Keratinocyte (primary cell): Measurements from ENCODE around the gene TMEM150B.

Experiments used
- EZH2 ChIP-seq: IDR thresholded peaks from one replicate; pipeline ENCODE4 v1.6.1; 2012; ENCODE audit warnings: inconsistent platforms, mild to moderate bottlenecking, low read length, moderate library complexity
- TF ChIP-seq, protein P1 (sequence below), 3 experiments: IDR thresholded peaks in 1 of 3; conservative IDR thresholded peaks in 1 of 3; optimal IDR thresholded peaks in 1 of 3; 2 replicates in 2 of 3; 3 replicates in 1 of 3; pipeline versions ENCODE3 to v1.5.1; 2011; ENCODE audit warnings: low read length in 3 of 3, mild to moderate bottlenecking in 3 of 3, moderate library complexity in 2 of 3, control low read depth in 1 of 3, inconsistent platforms in 1 of 3; ENCODE audit not compliant: insufficient read depth in 2 of 3; ENCODE audit errors: extremely low read depth in 1 of 3

- no peak for TF ChIP-seq EZH2
- TF ChIP-seq, protein P1, sequence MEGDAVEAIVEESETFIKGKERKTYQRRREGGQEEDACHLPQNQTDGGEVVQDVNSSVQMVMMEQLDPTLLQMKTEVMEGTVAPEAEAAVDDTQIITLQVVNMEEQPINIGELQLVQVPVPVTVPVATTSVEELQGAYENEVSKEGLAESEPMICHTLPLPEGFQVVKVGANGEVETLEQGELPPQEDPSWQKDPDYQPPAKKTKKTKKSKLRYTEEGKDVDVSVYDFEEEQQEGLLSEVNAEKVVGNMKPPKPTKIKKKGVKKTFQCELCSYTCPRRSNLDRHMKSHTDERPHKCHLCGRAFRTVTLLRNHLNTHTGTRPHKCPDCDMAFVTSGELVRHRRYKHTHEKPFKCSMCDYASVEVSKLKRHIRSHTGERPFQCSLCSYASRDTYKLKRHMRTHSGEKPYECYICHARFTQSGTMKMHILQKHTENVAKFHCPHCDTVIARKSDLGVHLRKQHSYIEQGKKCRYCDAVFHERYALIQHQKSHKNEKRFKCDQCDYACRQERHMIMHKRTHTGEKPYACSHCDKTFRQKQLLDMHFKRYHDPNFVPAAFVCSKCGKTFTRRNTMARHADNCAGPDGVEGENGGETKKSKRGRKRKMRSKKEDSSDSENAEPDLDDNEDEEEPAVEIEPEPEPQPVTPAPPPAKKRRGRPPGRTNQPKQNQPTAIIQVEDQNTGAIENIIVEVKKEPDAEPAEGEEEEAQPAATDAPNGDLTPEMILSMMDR (optimal IDR thresholded peaks at IDR 0.05 in 1 of 3, IDR thresholded peaks at IDR 0.05 in 1 of 3, conservative IDR thresholded peaks at IDR 0.05 in 1 of 3; ENCODE audit: extremely low read depth in 1 of 3, insufficient read depth in 2 of 3, low read length in 3 of 3), result no peak
These were observed 16.7 kb upstream of the TMEM150B start for GRCh38 chr19:55341595-55342531.
